ENCODE measurements around the gene TAL2.

GRCh38 chr9:105706156-105706555, 43.9 kb downstream of the TAL2 start:
- TF ChIP-seq POLR2AphosphoS5 (IDR thresholded peaks at IDR 0.05; ENCODE audit: insufficient read depth in 1 of 2, low read depth in 1 of 2) (no peak), CTCF (IDR thresholded peaks at IDR 0.05) (no peak)

Data from vagina (tissue), 2 donors.